A673 (cell line): Measurements from ENCODE around the gene MISP3.

Source experiments
- CTCF ChIP-seq: fragments of 300-800, 200-600 bp; sonication (generic); conservative IDR thresholded peaks from 2 replicates; pipeline ENCODE4 v1.5.1; 2017; ENCODE audit warnings: low read depth, mild to moderate bottlenecking, antibody characterized with exemption, low read length, moderate library complexity, mixed read lengths
- EZH2 ChIP-seq: fragments of 200-600 bp; sonication (generic); IDR thresholded peaks from 2 replicates; pipeline ENCODE4 v1.6.1; 2017; ENCODE audit warnings: borderline replicate concordance, low read depth, mild to moderate bottlenecking, mixed read lengths, antibody characterized with exemption, low read length; ENCODE audit not compliant: poor library complexity, severe bottlenecking

- TF ChIP-seq CTCF, result no peak
- TF ChIP-seq EZH2, result no peak
Measured at GRCh38 chr19:14054721-14055120, 17.9 kb upstream of the MISP3 start.
